ENCODE results near the gene NEK9.

The NEK9 gene

GRCh38 chr14:75158843-75159614, 32.2 kb upstream of the NEK9 start:
- Histone ChIP-seq H2BK15ac (ENCODE audit: low read length) (no peak overlapping the region), H4K91ac (ENCODE audit: low read depth, low read length, poor library complexity) (no peak overlapping the region), H3K4ac (ENCODE audit: low read length) (no peak overlapping the region), H4K8ac (ENCODE audit: low read depth, low read length) (no peak overlapping the region), H3K18ac (ENCODE audit: low read length) (no peak overlapping the region), H3K27me3 (ENCODE audit: control insufficient read depth in 3 of 3, insufficient read depth in 3 of 3, low read depth in 1 of 3, low read length in 3 of 3) (no peaks in the 10 kb centered on the region), H2BK5ac (ENCODE audit: low read length) (no peak overlapping the region), H3K4me3 (ENCODE audit: low read length in 2 of 2) (no peak overlapping the region), H2BK12ac (ENCODE audit: low read length) (no peak overlapping the region), H3K9ac (ENCODE audit: low read depth, low read length, poor library complexity) (no peak overlapping the region), H3K79me1 (ENCODE audit: low read depth, low read length) (peaks cover 7% of the 10 kb centered on the region), H2AK5ac (ENCODE audit: low read depth, low read length) (no peak overlapping the region), H3K36me3 (replicated peaks in 1 of 2; ENCODE audit: control insufficient read depth in 2 of 2, insufficient read depth in 2 of 2, low read length in 2 of 2) (peaks cover 2 to 10% of the 10 kb centered on the region in 2 donors), H3K4me2 (ENCODE audit: insufficient read depth, low read length, poor library complexity, severe bottlenecking) (no peak overlapping the region), H2AFZ (ENCODE audit: low read length) (no peak overlapping the region), H3K27ac (replicated peaks; ENCODE audit: low read length) (no peak overlapping the region), H2BK120ac (ENCODE audit: low read depth, low read length) (no peak overlapping the region), H3K14ac (ENCODE audit: low read length) (no peak overlapping the region), H3K23ac (ENCODE audit: low read depth, low read length, poor library complexity) (no peak overlapping the region), H3K9me3 (replicated peaks in 1 of 2; ENCODE audit: control insufficient read depth in 2 of 2, insufficient read depth in 1 of 2, low read depth in 1 of 2, low read length in 2 of 2) (no peaks in the 10 kb centered on the region), H3K4me1 (ENCODE audit: control insufficient read depth in 2 of 2, insufficient read depth in 1 of 2, low read depth in 1 of 2, low read length in 2 of 2) (no peaks in the 10 kb centered on the region)
- WGBS, 2 donors (ENCODE audit: extremely low coverage in 2 of 2, insufficient read length in 2 of 2, insufficient replicate concordance in 1 of 2) = no CpG with 5 or more reads among the region's 6 CpGs
- DNase-seq (ENCODE audit: low spot score) = no peak

- Histone ChIP-seq H3K23ac (ENCODE audit: low read depth, low read length, poor library complexity) (no peak overlapping the region), H3K4ac (ENCODE audit: low read length) (no peak overlapping the region), H2AK5ac (ENCODE audit: low read depth, low read length) (no peak overlapping the region), H3K27ac (replicated peaks; ENCODE audit: low read length) (no peak overlapping the region), H3K79me1 (ENCODE audit: low read depth, low read length) (peaks cover 7% of the 10 kb centered on the region), H3K4me1 (ENCODE audit: control insufficient read depth in 2 of 2, insufficient read depth in 1 of 2, low read depth in 1 of 2, low read length in 2 of 2) (peaks cover 0 to 2% of the 10 kb centered on the region in 2 donors), H3K14ac (ENCODE audit: low read length) (no peak overlapping the region), H2BK12ac (ENCODE audit: low read length) (no peak overlapping the region), H2BK5ac (ENCODE audit: low read length) (no peak overlapping the region), H3K4me3 (ENCODE audit: low read length in 2 of 2) (no peak overlapping the region), H4K91ac (ENCODE audit: low read depth, low read length, poor library complexity) (no peak overlapping the region), H3K36me3 (replicated peaks in 1 of 2; ENCODE audit: control insufficient read depth in 2 of 2, insufficient read depth in 2 of 2, low read length in 2 of 2) (peaks cover 2 to 12% of the 10 kb centered on the region in 2 donors), H3K4me2 (ENCODE audit: insufficient read depth, low read length, poor library complexity, severe bottlenecking) (no peak overlapping the region), H2AFZ (ENCODE audit: low read length) (no peak overlapping the region), H4K8ac (ENCODE audit: low read depth, low read length) (no peak overlapping the region), H3K27me3 (ENCODE audit: control insufficient read depth in 3 of 3, insufficient read depth in 3 of 3, low read depth in 1 of 3, low read length in 3 of 3) (no peaks in the 10 kb centered on the region), H2BK120ac (ENCODE audit: low read depth, low read length) (no peak overlapping the region), H3K9ac (ENCODE audit: low read depth, low read length, poor library complexity) (no peak overlapping the region), H3K9me3 (replicated peaks in 1 of 2; ENCODE audit: control insufficient read depth in 2 of 2, insufficient read depth in 1 of 2, low read depth in 1 of 2, low read length in 2 of 2) (no peaks in the 10 kb centered on the region), H3K18ac (ENCODE audit: low read length) (no peak overlapping the region), H2BK15ac (ENCODE audit: low read length) (no peak overlapping the region)
- WGBS, 2 donors (ENCODE audit: extremely low coverage in 2 of 2, insufficient read length in 2 of 2, insufficient replicate concordance in 1 of 2) = no CpG with 5 or more reads among the region's 3 CpGs
- DNase-seq (ENCODE audit: low spot score) = no peak
These were observed 30.1 kb upstream of the NEK9 start for GRCh38 chr14:75156901-75157300.

GRCh38 chr14:75156111-75156510, 29.3 kb upstream of the NEK9 start:
- Histone ChIP-seq H3K27ac (replicated peaks; ENCODE audit: low read length) (no peak overlapping the region), H3K4me3 (ENCODE audit: low read length in 2 of 2) (no peak overlapping the region)
- no CpG with 5 or more reads among the region's 1 CpG for whole genome bisulfite sequencing, 2 donors (ENCODE audit: extremely low coverage in 2 of 2, insufficient read length in 2 of 2, insufficient replicate concordance in 1 of 2)

GRCh38 chr14:75155169-75155568, 28.3 kb upstream of the NEK9 start:
- H3K27ac ChIP-seq (replicated peaks; ENCODE audit: low read length) = no peak overlapping the region
- no peak overlapping the region for H2AFZ ChIP-seq (ENCODE audit: low read length)
- H2AK5ac ChIP-seq (ENCODE audit: low read depth, low read length) = no peak overlapping the region
- H3K14ac ChIP-seq (ENCODE audit: low read length) = no peak overlapping the region
- peaks cover 3 to 25% of the 10 kb centered on the region in 2 donors for H3K36me3 ChIP-seq (replicated peaks in 1 of 2; ENCODE audit: control insufficient read depth in 2 of 2, insufficient read depth in 2 of 2, low read length in 2 of 2)
- no peak overlapping the region for H3K18ac ChIP-seq (ENCODE audit: low read length)
- H2BK120ac ChIP-seq (ENCODE audit: low read depth, low read length) = no peak overlapping the region
- H4K91ac ChIP-seq (ENCODE audit: low read depth, low read length, poor library complexity) = no peak overlapping the region
- H3K79me1 ChIP-seq (ENCODE audit: low read depth, low read length) = peaks cover 4% of the 10 kb centered on the region
- no peak overlapping the region for H4K8ac ChIP-seq (ENCODE audit: low read depth, low read length)
- H3K23ac ChIP-seq (ENCODE audit: low read depth, low read length, poor library complexity) = no peak overlapping the region
- peaks cover 0 to 2% of the 10 kb centered on the region in 2 donors for H3K4me1 ChIP-seq (ENCODE audit: control insufficient read depth in 2 of 2, insufficient read depth in 1 of 2, low read depth in 1 of 2, low read length in 2 of 2)
- no CpG with 5 or more reads among the region's 3 CpGs for WGBS, 2 donors (ENCODE audit: extremely low coverage in 2 of 2, insufficient read length in 2 of 2, insufficient replicate concordance in 1 of 2)
- H3K9me3 ChIP-seq (replicated peaks in 1 of 2; ENCODE audit: control insufficient read depth in 2 of 2, insufficient read depth in 1 of 2, low read depth in 1 of 2, low read length in 2 of 2) = no peaks in the 10 kb centered on the region
- H2BK12ac ChIP-seq (ENCODE audit: low read length) = no peak overlapping the region
- no peak overlapping the region for H3K4ac ChIP-seq (ENCODE audit: low read length)
- H2BK15ac ChIP-seq (ENCODE audit: low read length) = no peak overlapping the region
- no peak overlapping the region for H3K4me3 ChIP-seq (ENCODE audit: low read length in 2 of 2)
- no peak overlapping the region for H3K4me2 ChIP-seq (ENCODE audit: insufficient read depth, low read length, poor library complexity, severe bottlenecking)
- H3K9ac ChIP-seq (ENCODE audit: low read depth, low read length, poor library complexity) = no peak overlapping the region
- no peak overlapping the region for H2BK5ac ChIP-seq (ENCODE audit: low read length)
- no peak for DNase-seq (ENCODE audit: low spot score)
- H3K27me3 ChIP-seq (ENCODE audit: control insufficient read depth in 3 of 3, insufficient read depth in 3 of 3, low read depth in 1 of 3, low read length in 3 of 3) = no peaks in the 10 kb centered on the region

More at GRCh38 chr14:75156111-75156510, 29.3 kb upstream of the NEK9 start:
- Histone ChIP-seq H2BK5ac (ENCODE audit: low read length) (no peak overlapping the region), H3K4me1 (ENCODE audit: control insufficient read depth in 2 of 2, insufficient read depth in 1 of 2, low read depth in 1 of 2, low read length in 2 of 2) (peaks cover 0 to 2% of the 10 kb centered on the region in 2 donors), H3K27me3 (ENCODE audit: control insufficient read depth in 3 of 3, insufficient read depth in 3 of 3, low read depth in 1 of 3, low read length in 3 of 3) (no peaks in the 10 kb centered on the region), H2AFZ (ENCODE audit: low read length) (no peak overlapping the region), H3K4ac (ENCODE audit: low read length) (no peak overlapping the region), H3K9ac (ENCODE audit: low read depth, low read length, poor library complexity) (no peak overlapping the region), H4K8ac (ENCODE audit: low read depth, low read length) (no peak overlapping the region), H3K36me3 (replicated peaks in 1 of 2; ENCODE audit: control insufficient read depth in 2 of 2, insufficient read depth in 2 of 2, low read length in 2 of 2) (peaks cover 3 to 18% of the 10 kb centered on the region in 2 donors), H2BK120ac (ENCODE audit: low read depth, low read length) (no peak overlapping the region), H2AK5ac (ENCODE audit: low read depth, low read length) (no peak overlapping the region), H3K4me2 (ENCODE audit: insufficient read depth, low read length, poor library complexity, severe bottlenecking) (no peak overlapping the region), H2BK15ac (ENCODE audit: low read length) (no peak overlapping the region), H4K91ac (ENCODE audit: low read depth, low read length, poor library complexity) (no peak overlapping the region), H3K79me1 (ENCODE audit: low read depth, low read length) (peaks cover 7% of the 10 kb centered on the region), H3K9me3 (replicated peaks in 1 of 2; ENCODE audit: control insufficient read depth in 2 of 2, insufficient read depth in 1 of 2, low read depth in 1 of 2, low read length in 2 of 2) (no peaks in the 10 kb centered on the region), H3K23ac (ENCODE audit: low read depth, low read length, poor library complexity) (no peak overlapping the region), H3K18ac (ENCODE audit: low read length) (no peak overlapping the region), H2BK12ac (ENCODE audit: low read length) (no peak overlapping the region), H3K14ac (ENCODE audit: low read length) (no peak overlapping the region)
- DNase-seq (ENCODE audit: low spot score) = no peak

Data from neuronal stem cell (in vitro differentiated cells).